PFSK-1 (cell line): Measurements from ENCODE around the gene COPS2.

Experiments used
- FOXP2 ChIP-seq: optimal IDR thresholded peaks from 2 replicates; pipeline ENCODE3; 2011; ENCODE audit warnings: borderline replicate concordance, control low read depth, inconsistent platforms; ENCODE audit not compliant: insufficient read depth; ENCODE audit errors: extremely low read length, extremely low read depth
- POLR2AphosphoS5 ChIP-seq: IDR thresholded peaks from 2 replicates; pipeline ENCODE4 v1.6.1; 2012; ENCODE audit warnings: low read depth, mild to moderate bottlenecking, control low read depth, low read length, moderate library complexity
- REST ChIP-seq, 2 experiments: IDR thresholded peaks; 2 replicates each; pipeline versions ENCODE4 v1.6.1 to v1.8.0; 2011 to 2012; ENCODE audit warnings: low read depth in 2 of 2, low read length in 2 of 2, control low read depth in 1 of 2, inconsistent platforms in 1 of 2, mild to moderate bottlenecking in 1 of 2, moderate library complexity in 1 of 2; ENCODE audit not compliant: insufficient read depth in 1 of 2
- SIN3A ChIP-seq: IDR thresholded peaks from 2 replicates; pipeline ENCODE4 v1.6.1; 2012; ENCODE audit warnings: mild to moderate bottlenecking, low read length, moderate library complexity, borderline replicate concordance; ENCODE audit not compliant: insufficient read depth
- TAF1 ChIP-seq: IDR thresholded peaks from 2 replicates; pipeline ENCODE4 v1.6.1; 2012; ENCODE audit warnings: low read length, control low read depth, borderline replicate concordance; ENCODE audit not compliant: insufficient read depth

GRCh38 chr15:49187549-49188245 is 32.3 kb upstream of the COPS2 start:
- TF ChIP-seq POLR2AphosphoS5, result no peak
- TF ChIP-seq REST (IDR thresholded peaks at IDR 0.05; ENCODE audit: insufficient read depth in 1 of 2, low read depth in 2 of 2, low read length in 2 of 2), result no peak
- TF ChIP-seq TAF1, result no peak
- TF ChIP-seq SIN3A, result no peak
- TF ChIP-seq FOXP2, result no peak
